ENCODE results near the gene ZNF839.

- TF ChIP-seq BHLHE40 (IDR thresholded peaks at IDR 0.05; ENCODE audit: borderline replicate concordance), result no peak
- no peak for TF ChIP-seq SP1 (IDR thresholded peaks at IDR 0.05)
- no peak for TF ChIP-seq SUZ12 (IDR thresholded peaks at IDR 0.05)
- no peak for TF ChIP-seq CTBP1 (IDR thresholded peaks at IDR 0.05; ENCODE audit: borderline replicate concordance)
- TF ChIP-seq FOXA1 (IDR thresholded peaks at IDR 0.05), result no peak
- TF ChIP-seq ZNF384 (IDR thresholded peaks at IDR 0.05), result no peak
- no peak for TF ChIP-seq FOXK2 (IDR thresholded peaks at IDR 0.05)
- TF ChIP-seq FOXM1 (IDR thresholded peaks at IDR 0.05; ENCODE audit: borderline replicate concordance), result no peak
- TF ChIP-seq ELF4 (IDR thresholded peaks at IDR 0.05), result no peak
- no peak for TF ChIP-seq HDGF (IDR thresholded peaks at IDR 0.05; ENCODE audit: borderline replicate concordance)
- no peak for TF ChIP-seq L3MBTL2 (conservative IDR thresholded peaks at IDR 0.05)
- TF ChIP-seq ARNT (IDR thresholded peaks at IDR 0.05), result no peak
- TF ChIP-seq NFRKB (IDR thresholded peaks at IDR 0.05), result no peak
Measured at GRCh38 chr14:102303664-102304063, 15.9 kb upstream of the ZNF839 start.

All from HEK293T (cell line).